Gastroesophageal sphincter (tissue), 3 donors: Measurements from ENCODE around the gene CABLES2.

Experiments used
- CTCF ChIP-seq, 4 experiments: fragments of 200-600 bp in 2 of 4; fragments of 450-650 bp in 2 of 4; sonication (generic) in 1 of 4; IDR thresholded peaks; one replicate each; pipeline ENCODE4 v1.5.1; 2017 to 2019; ENCODE audit warnings: antibody characterized with exemption in 4 of 4, mild to moderate bottlenecking in 2 of 4, moderate library complexity in 2 of 4
- POLR2A ChIP-seq, 2 donors: fragments of 450-650 bp; IDR thresholded peaks; one replicate each; pipeline ENCODE4 v1.6.1; 2017; ENCODE audit warnings: antibody characterized with exemption in 2 of 2, mild to moderate bottlenecking in 2 of 2, moderate library complexity in 1 of 2
- POLR2AphosphoS5 ChIP-seq: sonication (generic); formaldehyde crosslinking; IDR thresholded peaks from one replicate; pipeline ENCODE4 v1.6.1; 2017; ENCODE audit warnings: antibody characterized with exemption

- no peak for TF ChIP-seq CTCF (IDR thresholded peaks at IDR 0.05)
- no peak for TF ChIP-seq POLR2AphosphoS5
- TF ChIP-seq POLR2A (IDR thresholded peaks at IDR 0.05) = no peak
Observed at GRCh38 chr20:62347151-62347404, 60.0 kb downstream of the CABLES2 start.
